Midbrain (tissue), 1 donor: ENCODE measurements around the gene TSPAN4.
A peak's percentile ranks its signal among the peaks of the same experiment; 100 is the strongest.

Source experiments
- DNase-seq: peaks from one replicate; lab custom pipeline; 2025; lab: John Stamatoyannopoulos, UW

The TSPAN4 gene

DNA sequence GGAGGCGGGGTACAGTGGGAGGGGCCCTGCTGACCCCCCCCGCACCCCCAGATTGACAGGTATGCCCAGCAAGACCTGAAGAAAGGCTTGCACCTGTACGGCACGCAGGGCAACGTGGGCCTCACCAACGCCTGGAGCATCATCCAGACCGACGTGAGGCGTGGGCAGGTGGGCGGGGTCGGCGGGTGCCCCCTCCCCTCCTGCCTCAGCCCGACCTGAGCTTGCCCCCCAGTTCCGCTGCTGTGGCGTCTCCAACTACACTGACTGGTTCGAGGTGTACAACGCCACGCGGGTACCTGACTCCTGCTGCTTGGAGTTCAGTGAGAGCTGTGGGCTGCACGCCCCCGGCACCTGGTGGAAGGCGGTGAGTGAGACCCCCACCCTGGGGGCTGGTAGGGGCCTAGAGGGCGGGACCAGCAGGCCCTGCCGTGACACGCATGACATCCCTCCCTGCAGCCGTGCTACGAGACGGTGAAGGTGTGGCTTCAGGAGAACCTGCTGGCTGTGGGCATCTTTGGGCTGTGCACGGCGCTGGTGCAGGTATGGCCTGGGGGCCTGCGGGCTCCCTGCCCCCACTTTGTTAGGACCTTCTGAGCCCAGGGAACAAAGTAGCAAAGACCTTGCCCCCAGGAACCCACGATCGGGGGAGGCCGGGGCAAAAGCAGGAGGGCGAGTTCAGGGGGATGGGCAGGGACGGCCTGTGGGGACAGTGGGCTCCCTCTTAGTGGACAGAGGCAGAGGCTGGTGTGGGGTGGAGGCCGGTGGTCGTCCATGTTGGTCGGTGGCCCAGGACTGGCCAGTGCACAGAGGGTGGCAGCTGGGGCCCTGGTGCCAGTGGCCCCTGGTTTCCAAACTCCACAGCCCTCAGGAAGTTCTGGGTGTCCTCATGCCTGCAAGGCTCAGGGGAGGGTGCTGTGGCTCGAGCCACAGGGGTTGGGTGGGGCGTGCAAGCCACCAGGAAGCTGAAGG lies 23.1 kb downstream of the TSPAN4 start:
- no peak for DNase-seq

DNA sequence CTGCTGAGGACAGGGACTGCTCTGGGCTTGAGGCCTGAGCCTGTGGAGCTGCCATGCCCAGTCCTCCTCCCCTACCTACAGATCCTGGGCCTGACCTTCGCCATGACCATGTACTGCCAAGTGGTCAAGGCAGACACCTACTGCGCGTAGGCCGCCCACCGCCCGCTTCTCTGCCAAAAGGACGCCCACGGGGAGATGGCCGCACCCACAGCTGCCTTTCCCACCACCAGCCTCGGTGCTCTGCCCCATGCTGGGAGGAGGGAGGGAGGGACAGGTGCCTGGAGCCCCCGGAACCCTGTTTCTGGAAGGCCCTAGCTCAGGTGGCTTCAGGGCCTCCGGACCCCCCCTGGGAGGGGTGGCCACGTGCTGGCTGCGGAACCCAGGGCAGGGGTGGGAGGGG lies 23.8 kb downstream of the TSPAN4 start:
- no peak for DNase-seq

DNA sequence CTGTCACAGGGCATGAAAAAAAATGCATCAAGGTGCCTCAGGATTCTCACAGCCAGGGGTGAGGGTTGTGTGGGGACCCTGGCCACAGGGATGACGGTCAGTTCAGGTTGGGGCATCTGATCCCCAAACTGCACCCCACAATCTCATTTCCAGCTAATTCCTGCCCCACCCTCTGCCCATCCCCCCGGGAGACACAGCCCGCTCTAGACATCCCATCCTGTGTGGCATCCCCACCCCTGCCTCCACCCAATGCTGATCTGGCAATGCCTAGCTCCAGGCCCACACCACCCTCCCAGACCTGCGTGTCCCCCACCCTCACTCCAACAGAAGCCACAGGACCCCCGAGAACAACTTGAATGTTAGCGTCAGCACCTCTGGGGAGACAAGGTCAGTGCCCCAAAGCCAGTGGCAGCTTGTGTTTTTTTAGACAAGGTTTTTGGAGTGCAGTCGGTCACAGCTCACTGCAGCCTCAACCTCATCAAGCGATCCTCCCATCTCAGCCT lies 25.3 kb downstream of the TSPAN4 start:
- no peak for DNase-seq

DNA sequence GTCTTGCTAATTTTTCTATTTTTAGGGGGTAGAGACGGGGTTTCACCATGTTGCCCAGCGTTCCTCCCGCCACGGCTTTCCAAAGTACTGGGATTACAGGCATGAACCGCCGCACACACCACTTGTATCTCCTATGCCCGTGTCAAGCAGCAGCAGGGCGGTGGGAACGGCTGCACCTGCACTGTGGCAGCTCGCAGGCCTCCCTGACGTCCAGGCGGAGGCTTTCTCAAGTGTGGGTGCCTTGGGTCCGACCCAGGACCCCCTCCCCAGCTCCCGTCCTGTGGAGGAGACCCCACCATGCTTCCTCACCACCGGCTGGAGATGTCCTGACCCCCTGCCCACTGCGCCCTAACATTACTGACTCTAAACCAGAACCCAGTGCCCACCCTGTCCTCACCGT lies 25.7 kb downstream of the TSPAN4 start:
- DNase-seq: no peak

DNA sequence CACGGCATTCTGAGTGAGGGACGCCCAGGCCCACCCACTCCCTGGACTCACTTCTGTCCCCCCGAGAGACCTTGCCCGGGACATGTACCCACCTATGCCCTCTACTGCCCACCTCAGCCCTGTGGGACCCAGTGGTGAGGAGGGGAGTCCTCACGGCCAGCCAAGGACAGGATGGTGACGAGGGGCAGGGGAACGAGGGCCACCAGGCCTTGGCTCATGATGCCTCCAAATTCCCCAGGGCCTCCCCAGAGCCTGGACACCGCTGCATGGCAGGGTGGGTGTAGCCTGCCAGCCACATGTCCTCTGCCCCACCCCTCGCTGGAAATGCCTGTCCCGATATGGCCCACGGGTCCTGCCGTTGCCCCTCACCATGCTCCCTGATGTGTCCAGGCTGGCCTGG lies 26.1 kb downstream of the TSPAN4 start:
- no peak for DNase-seq

DNA sequence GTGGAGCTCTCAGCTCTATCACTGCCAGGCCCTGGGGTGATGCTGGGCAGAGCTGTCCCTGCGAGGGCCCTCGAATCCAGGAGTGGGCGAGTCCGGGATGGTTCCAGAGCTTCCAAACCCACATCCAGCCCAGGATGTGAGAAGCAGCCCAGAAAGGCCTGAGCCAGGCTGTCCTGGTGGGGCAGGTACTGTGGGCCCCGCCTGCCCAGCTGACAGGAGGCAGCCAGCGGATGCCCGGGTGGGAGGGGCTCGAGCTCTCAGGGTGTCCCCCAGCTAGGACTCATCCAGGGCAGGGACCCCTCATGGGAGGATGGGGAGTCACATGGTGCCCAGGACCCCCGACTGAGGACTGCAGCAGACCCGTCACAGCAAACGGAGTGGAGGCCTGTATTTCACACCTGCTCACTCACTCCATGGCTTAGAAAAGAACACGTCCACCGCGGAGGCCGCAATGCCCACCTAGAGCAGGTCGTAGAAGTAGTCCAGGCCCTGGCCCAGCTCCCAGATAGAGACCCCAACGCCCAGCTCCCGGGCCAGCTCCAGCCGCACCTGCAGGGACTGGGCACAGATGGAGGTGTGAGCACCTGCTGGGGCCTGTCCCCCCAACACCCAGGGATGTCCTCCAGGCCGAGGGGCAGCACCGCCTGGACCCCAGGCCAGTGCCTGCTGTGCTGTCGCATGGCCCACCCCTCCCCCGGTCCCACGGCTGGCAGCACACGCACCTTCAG lies 26.9 kb downstream of the TSPAN4 start:
- no peak for DNase-seq

DNA sequence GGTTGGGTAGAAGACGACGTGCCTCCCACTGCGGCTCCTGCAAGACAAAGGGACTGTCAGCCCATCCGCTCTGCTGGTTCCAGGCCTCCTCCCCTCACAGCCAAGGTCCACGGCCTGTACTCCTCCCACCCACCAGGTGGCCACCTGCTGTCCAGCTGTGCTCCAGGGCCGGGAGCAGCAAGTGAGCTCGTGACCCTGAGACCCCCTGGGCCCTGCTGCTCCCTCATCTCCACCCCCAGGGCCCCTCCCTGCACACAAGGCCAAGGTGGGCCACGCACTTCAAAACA lies 27.4 kb downstream of the TSPAN4 start:
- no peak for DNase-seq

DNA sequence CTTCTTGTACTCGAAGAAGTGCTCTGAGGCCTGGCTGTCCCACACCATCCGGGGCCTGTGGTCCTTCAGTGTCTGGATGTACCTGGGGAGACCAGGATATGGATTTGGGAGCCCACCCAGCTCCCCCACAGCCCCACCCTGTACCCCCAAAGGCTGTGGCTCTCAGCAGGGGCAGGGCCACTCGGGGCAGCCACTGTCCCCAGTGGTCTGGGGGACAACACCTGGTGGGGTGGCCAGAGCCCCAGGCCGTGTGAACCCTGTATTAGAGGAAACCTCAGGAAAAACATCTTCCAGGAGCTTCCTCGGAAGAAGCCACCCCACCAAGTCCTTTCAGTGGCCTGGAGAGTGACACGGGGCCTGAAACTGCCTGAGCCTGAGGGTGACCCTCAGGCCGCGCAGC lies 27.8 kb downstream of the TSPAN4 start:
- no peak for DNase-seq

DNA sequence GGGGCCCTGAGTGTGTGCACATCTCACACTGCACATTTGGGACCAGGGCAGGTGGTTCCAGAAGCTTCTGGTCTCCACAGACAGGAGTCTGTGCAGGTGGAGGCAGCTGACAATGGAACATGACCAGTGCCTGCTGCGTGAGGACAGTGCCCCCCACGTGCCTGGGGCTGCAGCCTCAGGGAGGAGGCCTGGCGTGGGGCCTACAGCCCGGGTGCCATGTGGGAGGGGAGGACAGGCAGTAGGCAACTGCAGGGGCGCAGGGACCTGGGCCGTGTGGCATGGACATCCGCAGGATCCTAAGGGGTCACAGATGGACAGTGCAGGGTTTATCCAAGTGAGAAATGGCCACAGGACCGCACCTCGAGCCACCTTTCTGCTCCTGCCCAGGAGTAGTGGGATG lies 28.8 kb downstream of the TSPAN4 start:
- no peak for DNase-seq

DNA sequence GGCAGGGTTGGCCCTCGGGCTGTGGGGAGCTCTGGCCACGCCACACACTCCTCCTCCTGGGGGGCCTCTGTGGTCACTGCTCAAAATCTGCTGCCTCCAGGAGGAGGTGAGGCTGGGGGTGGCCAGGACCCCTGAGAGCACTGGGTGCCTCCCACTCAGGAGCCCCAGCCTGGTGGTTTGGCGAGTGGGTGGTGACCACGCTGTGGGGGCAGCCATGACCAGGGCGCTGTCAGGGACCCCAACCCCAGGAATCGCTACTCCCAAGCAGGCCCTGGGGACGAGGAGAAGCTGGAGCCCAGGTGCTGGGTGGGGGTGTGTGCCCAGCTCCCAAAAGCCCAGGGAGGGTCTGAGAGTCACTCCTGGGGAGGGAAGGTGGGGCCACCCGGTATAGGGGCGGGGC lies 30.1 kb downstream of the TSPAN4 start:
- no peak for DNase-seq

DNA sequence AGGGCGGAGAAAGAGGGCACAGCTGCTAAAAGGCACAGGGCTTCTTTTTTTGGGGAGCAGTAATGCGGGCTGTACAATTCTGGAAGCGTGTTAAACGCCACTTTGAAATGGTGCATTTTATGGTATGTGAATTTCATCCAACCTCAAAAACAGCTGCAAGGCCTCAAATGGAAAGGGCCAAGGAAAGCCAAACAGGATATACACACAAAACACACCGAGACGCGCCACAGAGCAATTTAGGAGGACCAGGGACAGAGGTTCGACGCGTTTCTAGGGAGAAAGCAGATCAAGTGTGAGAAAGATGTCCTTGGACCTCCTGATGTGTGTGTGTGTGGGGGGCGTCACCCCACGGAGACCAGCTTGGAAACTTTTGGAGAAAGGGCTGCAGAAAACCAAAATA lies 31.1 kb downstream of the TSPAN4 start:
- DNase-seq: no peak

DNA sequence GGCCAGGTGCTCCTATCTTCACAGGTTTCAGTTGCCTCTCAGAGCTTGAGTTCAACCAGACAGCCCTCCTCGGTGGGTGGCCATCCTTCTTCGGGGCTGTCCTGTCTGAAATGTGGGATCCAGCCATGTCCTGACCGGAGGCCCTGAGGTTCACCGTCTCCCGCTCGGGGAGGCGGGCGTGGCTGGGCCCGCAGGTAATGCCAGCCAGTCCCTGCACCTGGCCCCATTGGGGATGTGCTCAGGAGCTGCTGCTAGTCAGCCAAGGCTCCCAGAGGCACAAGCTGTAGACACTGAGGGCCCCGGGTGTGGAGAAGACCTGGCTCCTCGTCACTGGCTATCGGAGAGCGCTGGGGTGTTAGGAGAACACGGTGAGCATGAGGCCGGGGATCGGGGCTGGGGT lies 32.6 kb downstream of the TSPAN4 start:
- no peak for DNase-seq

DNA sequence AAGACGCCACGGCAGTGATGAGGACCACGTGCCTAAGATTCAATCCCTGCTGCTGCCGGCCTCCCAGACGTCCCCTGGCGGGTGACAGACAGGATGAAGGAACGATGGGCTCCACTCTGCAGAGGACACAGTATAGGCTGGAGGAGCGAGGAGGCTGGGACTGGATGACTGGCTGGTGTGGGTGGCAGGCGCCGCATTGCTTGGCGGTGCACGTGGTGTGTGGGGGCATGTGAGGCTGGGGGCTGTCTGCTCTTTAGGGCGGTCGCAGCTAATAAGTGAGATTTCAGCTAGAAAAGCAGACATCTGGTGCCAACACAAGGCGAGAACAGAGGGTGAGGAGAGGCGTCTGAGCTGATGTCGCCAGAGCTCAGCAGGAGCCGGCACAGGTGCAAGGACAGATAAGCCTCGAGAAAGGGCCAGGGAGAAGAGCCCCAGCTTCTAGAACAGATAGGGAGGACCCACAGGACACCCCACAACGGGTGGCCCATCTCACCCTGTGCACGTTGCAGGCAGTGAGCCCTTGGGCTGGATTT lies 33.2 kb downstream of the TSPAN4 start:
- DNase-seq: no peak

DNA sequence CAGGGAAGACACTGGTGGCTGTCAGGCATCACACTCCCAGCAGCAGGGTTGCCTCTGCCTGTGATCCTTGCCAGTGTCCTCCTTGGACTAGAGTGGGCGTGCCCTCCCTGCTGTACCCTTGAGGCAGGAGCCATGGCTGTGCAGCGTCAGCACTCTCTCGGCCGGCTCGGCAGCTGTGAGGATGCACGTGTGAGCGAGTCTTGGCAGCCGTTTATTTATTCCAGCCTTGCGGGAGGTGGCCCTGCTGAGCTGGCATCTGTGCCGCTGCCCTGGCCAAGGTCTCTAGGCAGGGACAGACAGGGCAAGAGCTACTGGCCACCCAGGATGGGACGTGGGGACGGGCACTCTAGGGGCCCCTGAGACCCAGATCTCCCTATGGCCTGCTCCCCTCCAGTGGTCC lies 33.9 kb downstream of the TSPAN4 start:
- peak; percentile 39 for DNase-seq

DNA sequence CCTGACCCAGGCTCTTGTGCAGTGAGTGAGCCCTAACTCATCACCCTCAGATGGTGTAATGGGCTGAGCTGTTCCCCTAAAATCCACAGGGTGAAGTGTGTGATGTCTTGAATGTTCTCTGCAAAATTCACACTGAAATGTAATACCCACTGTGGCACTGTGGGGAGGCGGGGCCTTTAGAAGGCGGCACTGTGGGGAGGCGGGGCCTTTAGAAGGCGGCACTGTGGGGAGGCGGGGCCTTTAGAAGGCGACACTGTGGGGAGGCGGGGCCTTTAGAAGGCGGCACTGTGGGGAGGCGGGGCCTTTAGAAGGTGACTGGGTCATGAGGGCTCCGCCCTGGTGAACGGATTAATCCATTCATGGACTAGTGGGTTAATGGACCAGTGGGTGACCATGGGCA lies 34.9 kb downstream of the TSPAN4 start:
- no peak for DNase-seq

DNA sequence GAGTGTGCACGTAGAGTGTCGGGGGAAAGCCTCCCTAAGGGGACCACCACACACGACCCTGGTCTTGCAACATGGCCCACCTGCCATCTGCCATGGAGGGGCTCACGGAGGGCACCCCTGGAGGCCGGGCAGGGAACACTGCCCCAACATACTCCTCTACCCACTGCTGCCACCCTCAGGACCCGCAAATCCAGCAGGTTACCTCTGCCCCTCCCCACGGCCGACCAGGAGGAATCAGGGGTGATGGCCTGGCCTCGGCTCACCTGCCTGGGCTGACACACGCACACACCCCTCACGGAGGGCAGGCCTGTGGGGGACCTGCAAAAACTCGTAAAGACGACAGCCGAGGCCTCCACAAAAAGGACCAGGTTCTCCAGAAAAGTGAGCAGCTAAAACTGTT lies 37.8 kb downstream of the TSPAN4 start:
- no peak for DNase-seq

DNA sequence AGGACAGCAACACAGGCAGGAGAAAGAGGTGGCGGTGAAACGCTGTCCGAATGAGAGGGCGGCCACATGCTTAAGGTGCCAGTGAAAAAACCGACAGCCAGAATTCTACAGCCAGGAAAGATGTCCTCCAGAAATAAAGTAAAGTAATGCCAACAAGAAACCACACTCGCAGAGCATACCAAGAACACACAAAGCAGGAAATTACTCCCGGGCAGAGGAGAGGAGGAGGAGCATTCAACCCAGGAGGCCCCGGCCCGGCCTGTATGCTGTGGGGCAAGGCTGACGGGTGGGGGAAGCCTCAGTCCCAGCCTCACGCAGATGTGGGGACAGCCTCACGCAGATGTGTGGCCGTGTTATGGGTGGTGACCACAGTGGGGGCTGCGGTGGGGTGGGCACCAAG lies 39.9 kb downstream of the TSPAN4 start:
- no peak for DNase-seq

DNA sequence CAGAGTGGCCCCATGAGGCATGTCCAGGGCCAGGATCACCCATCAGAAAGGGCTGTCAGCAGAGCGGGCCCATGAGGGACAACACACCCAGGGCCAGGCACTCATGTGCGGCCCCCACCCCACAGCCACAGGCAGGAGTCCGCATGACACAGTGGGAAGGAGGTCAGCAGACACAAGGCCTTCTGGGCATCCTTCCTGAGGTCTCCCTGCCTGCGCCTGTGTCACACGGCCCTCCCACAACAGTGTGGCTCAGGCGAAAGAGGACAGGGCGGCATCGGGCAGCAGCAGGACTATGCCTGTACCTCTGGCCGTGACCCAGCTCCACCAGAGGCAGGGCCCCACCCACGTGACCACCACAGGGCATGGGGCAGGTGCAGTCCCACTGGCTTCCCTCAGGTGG lies 40.9 kb downstream of the TSPAN4 start:
- no peak for DNase-seq

DNA sequence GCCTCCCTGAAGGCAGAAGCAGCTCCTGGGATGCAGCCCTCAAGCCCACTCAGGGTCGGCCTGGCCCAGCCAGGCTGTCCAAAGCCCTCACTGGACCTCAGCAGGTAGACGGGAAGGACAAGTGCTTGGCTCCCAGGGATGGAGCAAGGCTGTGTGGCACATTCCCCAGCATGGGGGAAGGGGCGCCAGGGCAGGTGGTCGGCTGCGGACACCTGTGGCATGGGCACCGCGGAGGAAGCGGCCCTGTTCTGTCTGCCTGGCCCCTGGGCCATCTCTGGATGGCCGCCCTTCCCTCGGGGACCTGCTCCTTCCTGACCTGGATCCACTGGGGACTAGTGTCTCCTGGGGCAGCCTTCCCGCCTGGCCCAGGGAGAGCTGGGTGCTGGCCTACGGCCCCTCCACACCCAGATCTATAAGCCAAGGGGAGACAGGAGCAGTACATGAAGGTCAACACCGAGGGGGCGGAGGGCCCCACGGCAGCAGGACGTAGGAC lies 42.0 kb downstream of the TSPAN4 start:
- no peak for DNase-seq

DNA sequence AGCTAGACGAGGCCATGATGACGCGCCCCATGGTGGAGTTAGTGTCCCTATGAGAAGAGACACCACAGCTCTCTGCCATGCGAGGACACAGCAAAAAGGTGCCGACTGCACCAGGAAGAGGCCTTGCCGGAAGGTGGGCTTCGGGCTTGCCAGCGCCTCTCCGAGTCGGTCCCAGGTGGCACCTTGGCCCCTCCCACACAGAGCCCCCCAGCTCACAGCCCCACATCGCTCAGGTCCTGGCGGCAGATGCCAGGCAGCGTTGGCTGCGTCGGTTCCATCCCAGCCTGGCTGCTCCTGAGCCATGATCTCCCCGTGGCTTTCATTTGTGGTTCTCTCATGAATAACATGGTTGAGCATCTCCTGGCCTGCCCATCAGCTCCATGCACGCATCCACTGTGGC lies 43.9 kb downstream of the TSPAN4 start:
- DNase-seq: no peak

DNA sequence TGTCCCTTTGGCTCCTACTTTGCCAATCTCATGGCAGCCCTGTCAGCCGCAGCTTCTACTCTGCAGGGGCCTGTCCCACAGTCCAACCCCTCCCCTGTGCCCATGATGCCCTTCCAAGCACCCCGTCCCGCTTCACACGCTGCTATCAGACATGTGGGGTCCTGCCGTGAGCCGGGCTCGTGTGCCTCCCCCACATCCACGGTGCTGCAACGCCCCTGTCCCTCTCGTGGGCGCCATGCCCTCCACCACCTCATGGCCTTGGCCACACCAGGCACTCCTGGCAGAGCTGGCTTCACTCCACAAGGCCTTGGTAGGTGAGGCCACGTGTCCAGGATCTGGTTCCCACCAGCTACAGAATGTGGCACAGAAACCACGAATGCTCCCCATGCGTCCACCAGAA lies 44.9 kb downstream of the TSPAN4 start:
- DNase-seq: no peak

DNA sequence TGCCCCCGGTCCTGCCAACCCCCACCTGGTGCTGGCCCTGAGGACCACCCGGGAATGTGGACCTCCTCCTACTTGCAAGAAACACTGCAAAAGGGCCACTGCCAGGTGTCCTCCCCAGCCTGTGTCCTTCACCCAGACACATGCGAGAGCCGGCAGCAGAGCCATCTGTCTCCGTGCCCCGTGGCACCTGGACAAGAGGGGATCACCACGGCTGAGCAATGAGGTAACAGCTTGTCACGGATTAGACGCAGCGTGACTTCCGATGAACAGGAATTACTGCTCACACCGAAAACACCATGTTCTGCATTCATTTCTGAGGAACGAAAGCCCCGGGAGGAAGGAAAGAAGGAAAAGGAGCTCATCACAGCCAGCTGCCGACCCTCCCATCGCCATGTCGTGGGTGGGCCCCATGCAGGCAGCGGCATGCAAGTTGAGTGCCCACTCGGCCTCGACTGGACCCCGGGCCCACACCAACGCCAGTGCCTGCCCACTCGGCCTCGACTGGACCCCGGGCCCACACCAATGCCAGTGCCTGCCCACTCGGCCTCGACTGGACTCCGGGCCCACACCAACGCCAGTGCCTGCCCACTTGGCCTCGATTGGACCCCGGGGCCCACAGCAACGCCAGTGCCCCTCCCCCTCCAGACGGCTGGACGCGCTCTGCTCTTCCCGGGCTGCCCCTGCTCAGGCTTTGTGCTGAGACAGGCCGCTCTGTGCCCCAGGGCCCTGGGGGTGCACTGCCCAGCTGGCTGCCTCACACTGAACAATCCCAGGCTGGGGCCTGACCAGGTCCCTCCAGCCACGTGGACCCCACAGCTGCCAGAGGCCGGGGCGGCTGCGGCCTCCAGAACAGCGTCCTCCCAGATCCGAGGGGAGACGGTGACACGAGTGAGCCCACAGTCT lies 45.9 kb downstream of the TSPAN4 start:
- no peak for DNase-seq
